Liver (tissue), 3 donors: Measurements from ENCODE around the gene LDLRAD4.

Experiments used
- EGR1 ChIP-seq, 2 donors: IDR thresholded peaks; 2 replicates each; pipeline ENCODE4 v1.6.1; 2016 to 2018; ENCODE audit warnings: antibody characterized with exemption in 2 of 2, low read depth in 2 of 2
- GABPA ChIP-seq, 2 donors: IDR thresholded peaks in 1 of 2; conservative IDR thresholded peaks in 1 of 2; 2 replicates each; pipeline ENCODE4 v1.6.1; 2016; ENCODE audit warnings: antibody characterized with exemption in 2 of 2, mild to moderate bottlenecking in 1 of 2, moderate library complexity in 1 of 2
- HNF4A ChIP-seq, 2 donors: conservative IDR thresholded peaks; 2 replicates each; pipeline ENCODE4 v1.6.1; 2016; ENCODE audit warnings: antibody characterized with exemption in 2 of 2, mild to moderate bottlenecking in 2 of 2
- HNF4G ChIP-seq: IDR thresholded peaks from 2 replicates; pipeline ENCODE4 v1.6.1; 2016; ENCODE audit warnings: antibody characterized with exemption
- RAD21 ChIP-seq, 2 donors: IDR thresholded peaks; 2 replicates each; pipeline ENCODE4 v1.6.1; 2016; ENCODE audit warnings: antibody characterized with exemption in 2 of 2, mild to moderate bottlenecking in 2 of 2
- TAF1 ChIP-seq: conservative IDR thresholded peaks from 2 replicates; pipeline ENCODE4 v1.6.1; 2016; ENCODE audit warnings: antibody characterized with exemption, mild to moderate bottlenecking
- YY1 ChIP-seq: IDR thresholded peaks from 2 replicates; pipeline ENCODE4 v1.6.1; 2016; ENCODE audit warnings: antibody characterized with exemption, mild to moderate bottlenecking
- TF ChIP-seq, protein P1 (sequence below): IDR thresholded peaks from 2 replicates; pipeline ENCODE4 v1.6.1; 2016; ENCODE audit warnings: antibody characterized with exemption
- TF ChIP-seq, protein P2 (sequence below): fragments of 150-350 bp; IDR thresholded peaks from 2 replicates; pipeline ENCODE4 v1.5.1; 2017; ENCODE audit warnings: improper control_type of control experiment, low read depth, low read length; ENCODE audit not compliant: missing input control
- TF ChIP-seq, protein P3 (sequence below): IDR thresholded peaks from 2 replicates; pipeline ENCODE4 v1.6.1; 2016; ENCODE audit warnings: antibody characterized with exemption
- TF ChIP-seq, protein P4 (sequence below): IDR thresholded peaks from 2 replicates; pipeline ENCODE4 v1.6.1; 2016; ENCODE audit warnings: antibody characterized with exemption, mild to moderate bottlenecking
- TF ChIP-seq, protein P5 (sequence below): IDR thresholded peaks from 2 replicates; pipeline ENCODE4 v1.6.1; 2016; ENCODE audit warnings: antibody characterized with exemption
- donor health status: healthy.
- donor health status: healthy.

DNA sequence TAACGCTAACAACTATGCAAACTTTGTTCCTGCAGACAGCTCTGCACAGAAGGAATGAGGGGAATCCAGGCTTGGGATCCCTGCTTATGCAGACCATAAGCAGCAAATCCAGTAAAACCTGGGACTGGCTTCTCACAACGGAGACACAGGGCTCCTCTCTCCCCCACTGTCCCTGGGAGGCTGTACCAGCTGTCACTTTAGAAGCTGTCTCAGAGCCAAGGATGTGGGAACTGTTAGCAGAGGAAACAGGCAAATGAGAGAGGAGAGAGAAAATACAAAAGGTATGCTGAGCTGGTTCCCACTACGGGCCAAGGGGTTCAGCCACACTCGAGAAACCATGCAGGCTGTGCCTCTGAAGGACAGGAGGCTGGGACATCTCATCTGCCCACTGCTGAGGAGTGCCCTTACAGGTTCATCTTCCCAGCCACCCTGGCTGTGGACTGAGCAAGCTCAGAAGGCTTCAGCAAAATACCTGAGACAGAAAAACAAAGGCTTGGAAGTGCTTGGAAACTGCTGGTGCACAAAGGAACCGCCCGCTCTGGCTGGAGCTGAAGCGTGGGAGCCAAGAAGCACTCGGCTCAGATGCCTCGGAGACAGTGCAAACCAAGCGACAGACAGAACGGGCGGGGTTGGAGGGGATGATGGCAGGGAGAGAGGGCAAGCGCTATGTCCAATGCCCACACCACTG is 435.3 kb downstream of the LDLRAD4 start:
- TF ChIP-seq, protein P1, sequence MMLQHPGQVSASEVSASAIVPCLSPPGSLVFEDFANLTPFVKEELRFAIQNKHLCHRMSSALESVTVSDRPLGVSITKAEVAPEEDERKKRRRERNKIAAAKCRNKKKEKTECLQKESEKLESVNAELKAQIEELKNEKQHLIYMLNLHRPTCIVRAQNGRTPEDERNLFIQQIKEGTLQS, result no peak
- TF ChIP-seq, protein P2, sequence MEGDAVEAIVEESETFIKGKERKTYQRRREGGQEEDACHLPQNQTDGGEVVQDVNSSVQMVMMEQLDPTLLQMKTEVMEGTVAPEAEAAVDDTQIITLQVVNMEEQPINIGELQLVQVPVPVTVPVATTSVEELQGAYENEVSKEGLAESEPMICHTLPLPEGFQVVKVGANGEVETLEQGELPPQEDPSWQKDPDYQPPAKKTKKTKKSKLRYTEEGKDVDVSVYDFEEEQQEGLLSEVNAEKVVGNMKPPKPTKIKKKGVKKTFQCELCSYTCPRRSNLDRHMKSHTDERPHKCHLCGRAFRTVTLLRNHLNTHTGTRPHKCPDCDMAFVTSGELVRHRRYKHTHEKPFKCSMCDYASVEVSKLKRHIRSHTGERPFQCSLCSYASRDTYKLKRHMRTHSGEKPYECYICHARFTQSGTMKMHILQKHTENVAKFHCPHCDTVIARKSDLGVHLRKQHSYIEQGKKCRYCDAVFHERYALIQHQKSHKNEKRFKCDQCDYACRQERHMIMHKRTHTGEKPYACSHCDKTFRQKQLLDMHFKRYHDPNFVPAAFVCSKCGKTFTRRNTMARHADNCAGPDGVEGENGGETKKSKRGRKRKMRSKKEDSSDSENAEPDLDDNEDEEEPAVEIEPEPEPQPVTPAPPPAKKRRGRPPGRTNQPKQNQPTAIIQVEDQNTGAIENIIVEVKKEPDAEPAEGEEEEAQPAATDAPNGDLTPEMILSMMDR, result no peak
- TF ChIP-seq, protein P3, sequence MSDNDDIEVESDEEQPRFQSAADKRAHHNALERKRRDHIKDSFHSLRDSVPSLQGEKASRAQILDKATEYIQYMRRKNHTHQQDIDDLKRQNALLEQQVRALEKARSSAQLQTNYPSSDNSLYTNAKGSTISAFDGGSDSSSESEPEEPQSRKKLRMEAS, result no peak
- TF ChIP-seq HNF4G (no peak), EGR1 (IDR thresholded peaks at IDR 0.05; ENCODE audit: low read depth in 2 of 2) (no peak), TAF1 (no peak), RAD21 (IDR thresholded peaks at IDR 0.05) (no peak), GABPA (IDR thresholded peaks at IDR 0.05 in 1 of 2, conservative IDR thresholded peaks at IDR 0.05 in 1 of 2) (no peak), HNF4A (conservative IDR thresholded peaks at IDR 0.05) (no peak), YY1 (no peak)
- TF ChIP-seq, protein P4, sequence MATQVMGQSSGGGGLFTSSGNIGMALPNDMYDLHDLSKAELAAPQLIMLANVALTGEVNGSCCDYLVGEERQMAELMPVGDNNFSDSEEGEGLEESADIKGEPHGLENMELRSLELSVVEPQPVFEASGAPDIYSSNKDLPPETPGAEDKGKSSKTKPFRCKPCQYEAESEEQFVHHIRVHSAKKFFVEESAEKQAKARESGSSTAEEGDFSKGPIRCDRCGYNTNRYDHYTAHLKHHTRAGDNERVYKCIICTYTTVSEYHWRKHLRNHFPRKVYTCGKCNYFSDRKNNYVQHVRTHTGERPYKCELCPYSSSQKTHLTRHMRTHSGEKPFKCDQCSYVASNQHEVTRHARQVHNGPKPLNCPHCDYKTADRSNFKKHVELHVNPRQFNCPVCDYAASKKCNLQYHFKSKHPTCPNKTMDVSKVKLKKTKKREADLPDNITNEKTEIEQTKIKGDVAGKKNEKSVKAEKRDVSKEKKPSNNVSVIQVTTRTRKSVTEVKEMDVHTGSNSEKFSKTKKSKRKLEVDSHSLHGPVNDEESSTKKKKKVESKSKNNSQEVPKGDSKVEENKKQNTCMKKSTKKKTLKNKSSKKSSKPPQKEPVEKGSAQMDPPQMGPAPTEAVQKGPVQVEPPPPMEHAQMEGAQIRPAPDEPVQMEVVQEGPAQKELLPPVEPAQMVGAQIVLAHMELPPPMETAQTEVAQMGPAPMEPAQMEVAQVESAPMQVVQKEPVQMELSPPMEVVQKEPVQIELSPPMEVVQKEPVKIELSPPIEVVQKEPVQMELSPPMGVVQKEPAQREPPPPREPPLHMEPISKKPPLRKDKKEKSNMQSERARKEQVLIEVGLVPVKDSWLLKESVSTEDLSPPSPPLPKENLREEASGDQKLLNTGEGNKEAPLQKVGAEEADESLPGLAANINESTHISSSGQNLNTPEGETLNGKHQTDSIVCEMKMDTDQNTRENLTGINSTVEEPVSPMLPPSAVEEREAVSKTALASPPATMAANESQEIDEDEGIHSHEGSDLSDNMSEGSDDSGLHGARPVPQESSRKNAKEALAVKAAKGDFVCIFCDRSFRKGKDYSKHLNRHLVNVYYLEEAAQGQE, result no peak
- TF ChIP-seq, protein P5, sequence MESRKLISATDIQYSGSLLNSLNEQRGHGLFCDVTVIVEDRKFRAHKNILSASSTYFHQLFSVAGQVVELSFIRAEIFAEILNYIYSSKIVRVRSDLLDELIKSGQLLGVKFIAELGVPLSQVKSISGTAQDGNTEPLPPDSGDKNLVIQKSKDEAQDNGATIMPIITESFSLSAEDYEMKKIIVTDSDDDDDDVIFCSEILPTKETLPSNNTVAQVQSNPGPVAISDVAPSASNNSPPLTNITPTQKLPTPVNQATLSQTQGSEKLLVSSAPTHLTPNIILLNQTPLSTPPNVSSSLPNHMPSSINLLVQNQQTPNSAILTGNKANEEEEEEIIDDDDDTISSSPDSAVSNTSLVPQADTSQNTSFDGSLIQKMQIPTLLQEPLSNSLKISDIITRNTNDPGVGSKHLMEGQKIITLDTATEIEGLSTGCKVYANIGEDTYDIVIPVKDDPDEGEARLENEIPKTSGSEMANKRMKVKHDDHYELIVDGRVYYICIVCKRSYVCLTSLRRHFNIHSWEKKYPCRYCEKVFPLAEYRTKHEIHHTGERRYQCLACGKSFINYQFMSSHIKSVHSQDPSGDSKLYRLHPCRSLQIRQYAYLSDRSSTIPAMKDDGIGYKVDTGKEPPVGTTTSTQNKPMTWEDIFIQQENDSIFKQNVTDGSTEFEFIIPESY, result no peak
